Measurements from ENCODE around the gene TMPRSS4. TPM values are rescaled to one million over a fixed set of nuclear protein-coding genes. Genes with fewer than 3 reads are reported as not detected.

The TMPRSS4 gene
- total RNA-seq, 1 donor from 2014 or later, result not detected

- H3K27me3 ChIP-seq, result no peaks in the 10 kb centered on the region
- no peaks in the 10 kb centered on the region for H3K9me3 ChIP-seq
- H3K4me1 ChIP-seq, result no peaks in the 10 kb centered on the region
- H3K27ac ChIP-seq, result no peak overlapping the region
- no peak for DNase-seq (ENCODE audit: low spot score in 2 of 2)
- no peak overlapping the region for H3K4me3 ChIP-seq
- TF ChIP-seq, protein P1, sequence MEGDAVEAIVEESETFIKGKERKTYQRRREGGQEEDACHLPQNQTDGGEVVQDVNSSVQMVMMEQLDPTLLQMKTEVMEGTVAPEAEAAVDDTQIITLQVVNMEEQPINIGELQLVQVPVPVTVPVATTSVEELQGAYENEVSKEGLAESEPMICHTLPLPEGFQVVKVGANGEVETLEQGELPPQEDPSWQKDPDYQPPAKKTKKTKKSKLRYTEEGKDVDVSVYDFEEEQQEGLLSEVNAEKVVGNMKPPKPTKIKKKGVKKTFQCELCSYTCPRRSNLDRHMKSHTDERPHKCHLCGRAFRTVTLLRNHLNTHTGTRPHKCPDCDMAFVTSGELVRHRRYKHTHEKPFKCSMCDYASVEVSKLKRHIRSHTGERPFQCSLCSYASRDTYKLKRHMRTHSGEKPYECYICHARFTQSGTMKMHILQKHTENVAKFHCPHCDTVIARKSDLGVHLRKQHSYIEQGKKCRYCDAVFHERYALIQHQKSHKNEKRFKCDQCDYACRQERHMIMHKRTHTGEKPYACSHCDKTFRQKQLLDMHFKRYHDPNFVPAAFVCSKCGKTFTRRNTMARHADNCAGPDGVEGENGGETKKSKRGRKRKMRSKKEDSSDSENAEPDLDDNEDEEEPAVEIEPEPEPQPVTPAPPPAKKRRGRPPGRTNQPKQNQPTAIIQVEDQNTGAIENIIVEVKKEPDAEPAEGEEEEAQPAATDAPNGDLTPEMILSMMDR (IDR thresholded peaks at IDR 0.05), result no peak
- intact Hi-C loops (cut with DNase I), result no loop called here
- no peaks in the 10 kb centered on the region for H3K36me3 ChIP-seq
These were observed 14.8 kb downstream of the TMPRSS4 start for GRCh38 chr11:118091690-118092089.

GRCh38 chr11:118092907-118093571 lies 16.2 kb downstream of the TMPRSS4 start:
- intact Hi-C loops (cut with DNase I), result no loop called here
- Histone ChIP-seq H3K36me3 (no peaks in the 10 kb centered on the region), H3K27ac (no peak overlapping the region), H3K4me1 (no peaks in the 10 kb centered on the region), H3K9me3 (no peaks in the 10 kb centered on the region), H3K4me3 (no peak overlapping the region), H3K27me3 (no peaks in the 10 kb centered on the region)
- DNase-seq (ENCODE audit: low spot score in 2 of 2), result no peak
- TF ChIP-seq, protein P1 (IDR thresholded peaks at IDR 0.05), result no peak

- H3K27me3 ChIP-seq, result no peaks in the 10 kb centered on the region
- no peak overlapping the region for H3K27ac ChIP-seq
- no peaks in the 10 kb centered on the region for H3K9me3 ChIP-seq
- intact Hi-C loops (cut with DNase I), result no loop called here
- H3K4me3 ChIP-seq, result no peak overlapping the region
- H3K36me3 ChIP-seq, result no peaks in the 10 kb centered on the region
- no peaks in the 10 kb centered on the region for H3K4me1 ChIP-seq
- TF ChIP-seq, protein P1 (IDR thresholded peaks at IDR 0.05), result no peak
- DNase-seq (ENCODE audit: low spot score in 2 of 2), result no peak
These were observed 18.6 kb downstream of the TMPRSS4 start for GRCh38 chr11:118095493-118095892.

DNA sequence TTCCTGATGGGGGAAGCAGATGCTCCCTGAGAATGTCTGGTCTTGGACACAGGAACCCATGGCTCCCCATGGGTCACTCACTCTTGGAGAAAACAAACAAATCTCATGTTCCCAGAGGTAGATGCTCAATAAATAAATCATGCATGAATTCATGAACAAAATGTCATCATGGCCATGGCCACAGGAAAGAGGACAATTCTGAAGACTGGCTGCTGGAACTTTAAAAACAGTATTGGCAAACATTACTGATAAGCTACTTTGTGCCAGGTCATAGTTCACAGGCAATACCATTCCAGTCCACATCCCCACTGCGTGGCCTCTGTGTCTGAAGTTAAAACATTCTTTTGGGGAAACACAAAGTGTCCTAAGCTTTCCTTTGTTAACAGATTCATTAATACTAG lies 19.1 kb downstream of the TMPRSS4 start:
- Histone ChIP-seq H3K4me1 (no peaks in the 10 kb centered on the region), H3K27ac (no peak overlapping the region), H3K36me3 (no peaks in the 10 kb centered on the region), H3K9me3 (no peaks in the 10 kb centered on the region), H3K27me3 (no peaks in the 10 kb centered on the region), H3K4me3 (no peak overlapping the region)
- no peak for DNase-seq (ENCODE audit: low spot score in 2 of 2)
- TF ChIP-seq, protein P1 (IDR thresholded peaks at IDR 0.05), result no peak
- intact Hi-C loops (cut with DNase I), result no loop called here

- Histone ChIP-seq H3K9me3 (no peaks in the 10 kb centered on the region), H3K4me1 (no peaks in the 10 kb centered on the region), H3K4me3 (no peak overlapping the region), H3K27me3 (no peaks in the 10 kb centered on the region), H3K27ac (no peak overlapping the region), H3K36me3 (no peaks in the 10 kb centered on the region)
- TF ChIP-seq, protein P1 (IDR thresholded peaks at IDR 0.05), result no peak
- intact Hi-C loops (cut with DNase I), result no loop called here
- no peak for DNase-seq (ENCODE audit: low spot score in 2 of 2)
These were observed 22.3 kb downstream of the TMPRSS4 start for GRCh38 chr11:118098996-118099837.

Measured in ascending aorta (tissue), 2 donors.